ENCODE results near the gene RPS17.
"Not testable (repeated sequence)": the region's sequence is repeated elsewhere in the genome, so short reads cannot be mapped to it uniquely, and the experiment has no call there.

The RPS17 gene

DNA sequence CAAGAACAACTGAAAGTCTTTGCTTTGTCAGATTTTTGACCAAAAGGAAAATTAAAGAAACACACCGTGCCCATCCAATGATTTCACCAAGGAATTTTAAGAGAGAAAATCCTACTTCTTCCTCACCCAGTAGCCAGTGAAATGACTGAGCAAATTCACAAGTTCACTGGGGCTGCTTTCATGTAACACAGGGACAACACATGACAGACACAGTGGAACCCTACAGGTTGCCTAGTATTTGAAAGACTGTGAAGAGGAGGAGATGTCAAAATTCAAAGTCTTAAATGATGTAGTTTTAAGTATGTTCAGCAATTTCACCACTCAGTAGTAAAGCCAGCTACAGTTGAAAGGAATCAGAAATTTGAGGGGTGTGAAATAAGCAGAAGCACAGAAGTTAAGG, 33.2 kb downstream of the RPS17 start:
- not testable (repeated sequence) for DNase-seq (ENCODE audit: low spot score)

DNA sequence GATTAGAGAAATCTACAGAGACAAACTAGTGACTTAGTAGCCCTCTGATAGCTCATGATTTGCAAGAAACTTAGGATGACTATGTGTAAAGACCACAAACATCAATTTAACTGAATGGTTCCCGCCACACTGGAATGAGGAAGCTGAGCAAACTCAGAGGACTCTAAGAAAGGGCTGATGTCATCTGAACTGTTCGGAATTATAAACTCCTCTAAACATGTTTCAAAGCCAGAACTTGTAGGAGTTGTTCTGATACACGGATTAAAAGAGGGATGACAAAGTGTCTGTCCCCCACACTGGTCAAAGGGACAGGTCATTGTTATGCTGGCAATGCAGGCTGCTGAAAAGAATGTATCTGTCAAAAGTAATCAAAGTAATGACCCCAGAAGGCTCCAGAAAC, 34.4 kb downstream of the RPS17 start:
- DNase-seq (ENCODE audit: low spot score), result not testable (repeated sequence)

DNA sequence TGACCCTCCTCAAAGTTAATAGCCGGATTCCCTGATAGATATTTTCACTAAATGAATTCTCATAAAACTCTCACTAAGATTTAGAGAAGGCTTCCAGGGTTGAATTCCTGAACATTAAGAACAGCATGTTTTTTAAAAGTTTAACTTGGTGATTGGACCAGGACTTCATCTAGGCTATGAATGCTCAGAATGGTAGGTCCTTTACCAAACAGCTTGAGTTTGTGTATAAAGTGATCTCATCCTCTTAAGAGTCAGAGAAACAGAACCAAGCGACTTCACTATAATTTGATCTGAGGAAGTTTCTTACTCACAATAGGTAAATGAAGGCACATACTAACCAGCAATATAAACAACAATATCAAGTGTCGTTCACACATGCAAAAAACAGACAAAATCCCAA, 36.2 kb downstream of the RPS17 start:
- DNase-seq (ENCODE audit: low spot score), result not testable (repeated sequence)

DNA sequence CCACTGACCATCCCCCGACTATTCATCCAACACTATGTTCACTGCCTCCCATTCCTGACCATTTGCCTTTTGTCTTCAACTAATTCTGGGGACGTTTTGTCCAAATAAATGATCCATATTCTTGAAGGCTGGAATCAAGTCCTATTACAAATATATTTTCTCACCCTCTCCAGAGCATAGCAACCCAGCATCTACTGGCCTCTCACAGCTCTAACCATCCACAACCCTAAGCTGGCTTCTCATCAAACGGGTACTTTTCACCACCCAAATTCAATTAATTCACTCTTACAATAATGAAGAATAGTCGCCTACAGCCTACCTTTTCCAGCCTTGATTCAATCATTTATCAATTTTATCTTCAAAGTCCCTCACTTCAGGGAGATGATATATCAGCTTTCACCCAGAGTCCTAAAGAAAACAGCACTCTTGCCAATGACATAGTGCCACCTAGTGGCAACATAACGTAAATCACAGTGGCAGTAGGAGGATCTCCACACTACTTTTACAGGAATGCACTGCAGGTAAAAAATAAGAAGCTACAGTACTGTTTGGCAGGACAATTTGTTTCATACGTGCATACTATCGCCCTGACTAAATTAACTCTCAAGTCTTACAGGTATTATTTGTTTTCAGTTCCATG, 37.4 kb downstream of the RPS17 start:
- DNase-seq (ENCODE audit: low spot score), result peak; percentile 19

DNA sequence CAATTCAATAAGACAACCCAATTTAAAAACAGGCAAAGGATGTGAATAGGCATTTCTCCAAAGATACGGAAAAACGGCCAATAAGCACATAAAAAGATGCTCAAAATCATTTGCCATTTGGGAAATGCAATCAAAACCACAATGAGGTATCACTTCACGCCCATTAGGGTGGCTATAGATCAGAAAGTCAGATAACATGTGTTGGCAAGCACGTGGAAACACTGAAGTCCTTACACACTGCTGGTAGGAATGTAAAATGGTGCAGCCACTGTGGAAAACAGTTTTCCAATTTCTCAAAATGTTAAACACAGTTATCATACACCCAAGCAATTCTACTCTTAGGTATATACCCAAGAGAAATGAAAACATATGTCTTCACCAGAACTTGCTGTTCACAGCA, 39.5 kb downstream of the RPS17 start:
- DNase-seq (ENCODE audit: low spot score), result not testable (repeated sequence)

DNA sequence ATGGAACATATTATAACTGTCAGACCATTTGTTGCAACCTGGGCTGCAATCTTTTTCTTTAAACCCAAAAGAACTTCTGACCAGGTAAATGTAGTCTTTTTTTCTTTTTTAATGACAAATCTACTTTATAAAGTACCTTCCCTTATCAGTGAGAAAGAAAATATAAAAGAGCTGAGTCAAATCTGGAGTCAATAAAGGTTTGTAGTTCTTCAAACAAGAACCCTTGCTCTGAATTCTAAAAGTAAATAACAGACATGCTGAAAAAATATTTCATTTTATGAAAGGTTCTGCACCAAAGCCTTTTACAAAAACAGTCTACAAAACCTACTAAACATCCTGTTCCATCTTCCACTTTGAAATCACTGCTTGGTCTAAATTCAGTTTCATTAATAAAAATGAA, 42.3 kb downstream of the RPS17 start:
- not testable (repeated sequence) for DNase-seq (ENCODE audit: low spot score)

DNA sequence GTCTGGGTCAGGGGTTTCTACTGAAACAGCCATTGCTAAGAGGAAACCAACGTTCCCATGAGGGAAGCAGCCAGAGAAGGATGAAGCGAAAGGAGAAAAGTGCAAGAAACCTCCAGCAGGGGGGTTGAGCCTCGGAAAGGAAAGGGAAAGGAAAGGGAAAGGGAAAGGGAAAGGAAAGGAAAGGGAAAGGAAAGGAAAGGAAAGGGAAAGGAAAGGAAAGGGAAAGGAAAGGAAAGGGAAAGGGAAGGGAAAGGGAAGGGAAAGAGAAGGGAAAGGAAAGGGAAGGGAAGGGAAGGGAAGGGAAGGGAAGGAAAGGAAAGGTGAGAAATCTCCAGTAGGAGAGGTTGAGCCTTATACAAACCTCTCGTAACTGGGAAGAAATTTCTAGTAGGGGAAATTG, 52.0 kb downstream of the RPS17 start:
- not testable (repeated sequence) for DNase-seq (ENCODE audit: low spot score)

DNA sequence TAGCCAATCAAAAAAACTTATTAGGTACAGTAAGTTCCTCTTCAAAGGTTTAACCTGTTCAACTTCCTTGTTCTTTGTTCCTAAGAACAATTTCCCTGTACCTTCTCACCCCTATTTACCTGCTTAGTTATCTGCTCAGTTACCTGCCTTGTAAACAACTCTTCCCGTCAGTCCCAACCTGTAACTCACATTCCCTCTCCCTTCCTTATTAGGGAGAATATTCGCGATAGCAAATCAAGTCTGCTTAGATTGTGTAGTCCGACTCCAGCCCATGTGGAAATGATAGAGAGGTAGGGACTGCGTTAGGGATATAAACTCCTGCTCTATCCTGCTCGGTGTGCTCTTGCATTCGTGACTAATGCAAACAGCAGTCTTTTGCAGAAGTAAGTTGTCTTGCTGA, 53.2 kb downstream of the RPS17 start:
- not testable (repeated sequence) for DNase-seq (ENCODE audit: low spot score)
